GM19438 (cell line): ENCODE measurements around the gene SLAMF9.

ENCODE experiments used
- ATAC-seq: cut with Tn5 transposase; IDR thresholded peaks from one replicate; pipeline ENCODE4 v1.9.1; 2021; ENCODE audit warnings: low read depth; ENCODE audit not compliant: unreplicated experiment

SLAMF9 gene

GRCh38 chr1:159902541-159902940 is 51.5 kb downstream of the SLAMF9 start:
- ATAC-seq, result no peak
